Keratinocyte (primary cell): ENCODE measurements around the gene UGT3A1. TPM values are rescaled to one million over a fixed set of nuclear protein-coding genes. Genes with fewer than 3 reads are reported as not detected.

ENCODE experiments used
- DNase-seq: peaks from one replicate; pipeline ENCODE4 v3.0.0-alpha.2; 2011; ENCODE audit warnings: low read depth, missing footprints, low spot score
- FAIRE-seq: peaks from 2 replicates; lab custom pipeline; 2011; peaks lifted over from hg19 to GRCh38; lab: Jason Lieb, UNC
- H2AFZ ChIP-seq: 2 replicates; pipeline ENCODE4 v1.6.0; 2012; ENCODE audit warnings: low read length, control low read depth, inconsistent platforms; ENCODE audit not compliant: control insufficient read depth
- H3K27ac ChIP-seq: 2 replicates; pipeline ENCODE4 v1.5.1; 2011; ENCODE audit warnings: low read length; ENCODE audit not compliant: control insufficient read depth, insufficient read depth
- H3K27me3 ChIP-seq: 3 replicates; pipeline ENCODE4 v1.6.0; 2011; ENCODE audit warnings: low read length; ENCODE audit not compliant: control insufficient read depth, insufficient read depth; ENCODE audit errors: extremely low read depth
- H3K36me3 ChIP-seq, 2 experiments: 2 replicates in 1 of 2; 3 replicates in 1 of 2; pipeline ENCODE4 v1.5.1; 2011; ENCODE audit warnings: low read length in 2 of 2, mild to moderate bottlenecking in 1 of 2; ENCODE audit not compliant: control insufficient read depth in 2 of 2, insufficient read depth in 2 of 2; ENCODE audit errors: extremely low read depth in 1 of 2
- H3K4me1 ChIP-seq: 3 replicates; pipeline ENCODE4 v1.5.1; 2011; ENCODE audit warnings: low read length; ENCODE audit not compliant: control insufficient read depth, insufficient read depth; ENCODE audit errors: extremely low read depth
- H3K4me2 ChIP-seq: 3 replicates; pipeline ENCODE4 v1.6.0; 2011; ENCODE audit warnings: low read depth, low read length; ENCODE audit not compliant: control insufficient read depth, insufficient read depth; ENCODE audit errors: extremely low read depth
- H3K4me3 ChIP-seq, 3 experiments: fragments of 200-600 bp in 1 of 3; sonication (generic) in 1 of 3; 2 replicates in 2 of 3; 3 replicates in 1 of 3; pipeline ENCODE4 v1.5.1; 2011 to 2016; ENCODE audit warnings: low read length in 3 of 3, mild to moderate bottlenecking in 3 of 3, control low read depth in 2 of 3, inconsistent platforms in 1 of 3, low read depth in 1 of 3, mixed read lengths in 1 of 3, mixed run types in 1 of 3, moderate library complexity in 1 of 3; ENCODE audit not compliant: control insufficient read depth in 2 of 3, insufficient read depth in 2 of 3; ENCODE audit errors: extremely low read depth in 1 of 3
- H3K79me2 ChIP-seq: 2 replicates; pipeline ENCODE4 v1.6.0; 2012; ENCODE audit warnings: low read length; ENCODE audit not compliant: control insufficient read depth, insufficient read depth
- H3K9ac ChIP-seq: 3 replicates; pipeline ENCODE4 v1.6.0; 2011; ENCODE audit warnings: low read length; ENCODE audit not compliant: control insufficient read depth, insufficient read depth; ENCODE audit errors: extremely low read depth
- H3K9me1 ChIP-seq: 3 replicates; pipeline ENCODE4 v1.6.0; 2011; ENCODE audit warnings: low read length; ENCODE audit not compliant: control insufficient read depth, insufficient read depth; ENCODE audit errors: extremely low read depth
- H3K9me3 ChIP-seq: 2 replicates; pipeline ENCODE4 v1.5.1; 2012; ENCODE audit warnings: low read depth, low read length; ENCODE audit not compliant: control insufficient read depth
- H4K20me1 ChIP-seq: 3 replicates; pipeline ENCODE4 v1.6.0; 2011; ENCODE audit warnings: low read length; ENCODE audit not compliant: control insufficient read depth, insufficient read depth; ENCODE audit errors: extremely low read depth
- CTCF ChIP-seq, 3 experiments: IDR thresholded peaks in 1 of 3; conservative IDR thresholded peaks in 1 of 3; optimal IDR thresholded peaks in 1 of 3; 2 replicates in 2 of 3; 3 replicates in 1 of 3; pipeline versions ENCODE3 to v1.5.1; 2011; ENCODE audit warnings: low read length in 3 of 3, mild to moderate bottlenecking in 3 of 3, moderate library complexity in 2 of 3, control low read depth in 1 of 3, inconsistent platforms in 1 of 3; ENCODE audit not compliant: insufficient read depth in 2 of 3; ENCODE audit errors: extremely low read depth in 1 of 3
- EZH2 ChIP-seq: IDR thresholded peaks from one replicate; pipeline ENCODE4 v1.6.1; 2012; ENCODE audit warnings: inconsistent platforms, mild to moderate bottlenecking, low read length, moderate library complexity
- dilution Hi-C: fragments of 300-500 bp; cut with MboI; formaldehyde crosslinking; loops from one replicate; pipeline ENCODE4 v1.7.0; 2020; ENCODE audit warnings: low sequenced_read_pairs; ENCODE audit not compliant: extremely low pct_ligation_motif_present
- polyA plus RNA-seq, 5 experiments: library from polyadenylated mRNA; depleted of rRNA in 3 of 5; stranded (reverse) in 3 of 5; stranded (forward) in 1 of 5; unstranded in 1 of 5; fragments of >200 nt; gene quantifications; 1 replicate in 1 of 5; 2 replicates in 3 of 5; 3 replicates in 1 of 5; pipeline versions ENCODE4 v1.2.1 to v1.2.3, GENCODE V29; 2011 to 2012; ENCODE audit warnings: missing spikeins in 2 of 5, low read depth in 1 of 5, low replicate concordance in 1 of 5

Gene UGT3A1
- polyA plus RNA-seq, 1 donor (not counting 4 experiments of a cell fraction or from before 2014, with no cell fraction given): not detected

- no peak for DNase-seq
- peaks cover 5% of the 10 kb centered on the region for H3K27me3 ChIP-seq
- no peak overlapping the region for H3K9ac ChIP-seq
- H4K20me1 ChIP-seq: no peaks in the 10 kb centered on the region
- FAIRE-seq: peak; percentile 39
- H3K79me2 ChIP-seq: no peaks in the 10 kb centered on the region
- no peak overlapping the region for H2AFZ ChIP-seq
- dilution Hi-C loops: no loop called here
- H3K36me3 ChIP-seq: no peaks in the 10 kb centered on the region
- peak; percentile 37 to 77 (median 60) for TF ChIP-seq CTCF (optimal IDR thresholded peaks at IDR 0.05 in 1 of 3, IDR thresholded peaks at IDR 0.05 in 1 of 3, conservative IDR thresholded peaks at IDR 0.05 in 1 of 3; ENCODE audit: extremely low read depth in 1 of 3, insufficient read depth in 2 of 3, low read length in 3 of 3)
- no peak for TF ChIP-seq EZH2
- H3K4me2 ChIP-seq: no peak overlapping the region
- no peak overlapping the region for H3K4me3 ChIP-seq
- no peak overlapping the region for H3K27ac ChIP-seq
- peaks cover 4% of the 10 kb centered on the region for H3K9me3 ChIP-seq
- no peaks in the 10 kb centered on the region for H3K9me1 ChIP-seq
- peaks cover 10% of the 10 kb centered on the region for H3K4me1 ChIP-seq
Observed at GRCh38 chr5:35922468-35922867, 68.7 kb downstream of the UGT3A1 start.

GRCh38 chr5:35921930-35922329 is 69.3 kb downstream of the UGT3A1 start:
- H3K9me3 ChIP-seq: peaks cover 4% of the 10 kb centered on the region
- peak in 1 of 3 experiments; percentile 9 for TF ChIP-seq CTCF (optimal IDR thresholded peaks at IDR 0.05 in 1 of 3, IDR thresholded peaks at IDR 0.05 in 1 of 3, conservative IDR thresholded peaks at IDR 0.05 in 1 of 3; ENCODE audit: extremely low read depth in 1 of 3, insufficient read depth in 2 of 3, low read length in 3 of 3)
- no peak for TF ChIP-seq EZH2
- H3K9me1 ChIP-seq: no peaks in the 10 kb centered on the region
- FAIRE-seq (no peak), DNase-seq (no peak)
- H3K36me3 ChIP-seq: no peaks in the 10 kb centered on the region
- H3K79me2 ChIP-seq: no peaks in the 10 kb centered on the region
- peaks cover 5% of the 10 kb centered on the region for H3K27me3 ChIP-seq
- peaks cover 10% of the 10 kb centered on the region for H3K4me1 ChIP-seq
- no peaks in the 10 kb centered on the region for H4K20me1 ChIP-seq
- H2AFZ ChIP-seq: no peak overlapping the region
- H3K27ac ChIP-seq: no peak overlapping the region
- no peak overlapping the region for H3K4me2 ChIP-seq
- dilution Hi-C loops: no loop called here
- H3K4me3 ChIP-seq: no peak overlapping the region
- H3K9ac ChIP-seq: no peak overlapping the region
